HG03159 (cell line): ENCODE results near the gene TMED1.
"Not testable (repeated sequence)": the region's sequence is repeated elsewhere in the genome, so short reads cannot be mapped to it uniquely, and the experiment has no call there.

Experiments used
- ATAC-seq: cut with Tn5 transposase; IDR thresholded peaks from one replicate; pipeline ENCODE4 v1.9.1; 2021; ENCODE audit warnings: mild to moderate bottlenecking, moderate library complexity; ENCODE audit not compliant: unreplicated experiment

The TMED1 gene

DNA sequence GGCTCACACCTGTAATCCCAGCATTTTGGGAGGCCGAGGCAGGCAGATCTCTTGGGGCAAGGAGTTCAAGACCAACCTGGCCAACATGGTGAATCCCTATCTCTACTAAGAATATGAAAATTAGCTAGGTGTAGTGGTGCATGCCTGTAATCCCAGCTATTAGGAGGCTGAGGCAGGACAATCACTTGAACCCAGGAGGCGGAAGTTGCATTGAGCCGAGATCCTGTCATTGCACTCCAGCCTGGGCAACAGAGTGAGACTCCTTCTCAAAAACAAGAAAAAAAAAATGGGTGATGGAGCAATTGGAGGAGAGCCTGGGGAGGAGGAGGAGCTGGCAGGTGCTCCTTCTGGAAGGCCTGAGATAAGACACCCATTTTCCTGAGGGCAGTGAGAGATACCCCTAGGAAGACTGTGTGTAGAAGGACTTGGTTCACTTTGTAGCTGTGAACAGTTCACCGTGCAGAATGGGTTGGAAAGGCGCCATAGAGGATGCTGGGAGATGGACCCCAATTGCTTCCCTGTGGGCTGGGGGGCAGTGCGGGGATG, 26.6 kb upstream of the TMED1 start:
- no peak for ATAC-seq

DNA sequence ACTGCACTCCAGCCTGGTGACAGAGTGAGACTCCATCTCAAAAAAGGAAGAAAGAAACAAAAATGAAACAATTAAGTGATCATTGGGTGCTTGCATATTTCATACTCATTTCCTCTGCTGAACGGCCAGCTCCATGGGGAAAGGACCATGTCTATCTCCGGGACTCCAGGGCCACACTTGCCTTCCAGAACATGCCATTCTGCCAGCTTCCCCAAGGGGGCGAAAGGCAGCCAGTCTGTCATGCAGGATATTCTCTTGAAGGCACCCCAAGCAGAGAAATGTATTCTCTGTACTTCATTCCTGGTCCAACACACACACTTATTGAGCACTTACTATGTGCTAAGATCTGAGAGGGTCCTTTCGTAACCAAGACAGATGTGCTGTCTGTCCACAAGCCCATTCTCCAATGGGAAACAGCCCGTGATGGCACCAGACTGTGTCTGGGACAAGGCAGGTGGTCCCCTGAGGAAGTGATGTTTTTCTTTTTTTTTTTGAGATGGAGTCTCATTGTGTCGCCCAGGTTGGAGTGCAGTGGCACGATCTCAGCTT, 25.2 kb upstream of the TMED1 start:
- no peak for ATAC-seq

DNA sequence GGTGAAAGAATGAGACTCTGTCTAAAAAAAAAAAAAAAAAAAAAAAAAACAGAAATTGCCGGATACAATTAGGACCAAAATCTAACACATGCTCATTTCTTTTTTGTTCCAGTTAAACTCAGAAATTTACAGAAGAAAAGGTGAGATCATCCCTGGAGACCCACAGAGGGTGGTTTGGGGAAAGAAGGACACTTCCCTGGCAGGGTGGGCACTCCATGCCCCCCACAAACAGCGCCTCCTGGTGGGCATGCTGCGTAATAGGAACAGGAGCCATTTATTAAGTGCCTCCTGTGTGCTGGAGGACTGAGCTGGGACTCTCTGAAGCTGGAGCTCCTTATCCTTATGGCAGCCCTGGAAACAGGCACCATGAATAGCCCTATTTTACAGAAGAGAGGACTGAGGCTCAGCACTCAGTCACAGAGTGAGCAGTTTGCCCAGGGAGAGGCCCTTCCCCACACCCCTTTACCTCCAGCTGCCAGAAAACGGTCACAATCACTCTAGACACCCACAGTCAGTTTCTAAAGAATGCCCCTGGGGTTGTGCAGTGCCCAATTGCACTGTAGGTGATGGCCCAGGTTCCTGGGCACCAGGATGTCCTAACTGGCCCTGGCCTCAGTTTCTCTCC, 22.3 kb upstream of the TMED1 start:
- ATAC-seq: no peak

DNA sequence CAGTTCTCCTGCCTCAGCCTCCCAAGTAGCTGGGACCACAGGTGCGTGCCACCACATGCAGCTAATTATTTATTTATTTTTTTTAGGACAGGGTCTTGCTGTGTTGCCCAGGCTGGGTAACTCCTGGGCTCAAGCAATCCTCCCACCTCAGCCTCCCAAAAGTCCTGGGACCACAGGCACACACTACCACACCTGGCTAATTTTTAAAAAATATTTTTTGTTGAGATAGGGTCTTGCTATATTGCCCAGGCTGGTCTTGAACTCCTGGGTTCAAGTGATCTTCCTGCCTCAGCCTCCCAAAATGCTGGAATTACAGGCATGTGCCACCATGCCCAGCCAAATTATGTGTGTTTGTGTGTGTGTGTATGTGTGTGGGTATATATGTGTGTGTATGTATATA, 20.9 kb upstream of the TMED1 start:
- not testable (repeated sequence) for ATAC-seq

DNA sequence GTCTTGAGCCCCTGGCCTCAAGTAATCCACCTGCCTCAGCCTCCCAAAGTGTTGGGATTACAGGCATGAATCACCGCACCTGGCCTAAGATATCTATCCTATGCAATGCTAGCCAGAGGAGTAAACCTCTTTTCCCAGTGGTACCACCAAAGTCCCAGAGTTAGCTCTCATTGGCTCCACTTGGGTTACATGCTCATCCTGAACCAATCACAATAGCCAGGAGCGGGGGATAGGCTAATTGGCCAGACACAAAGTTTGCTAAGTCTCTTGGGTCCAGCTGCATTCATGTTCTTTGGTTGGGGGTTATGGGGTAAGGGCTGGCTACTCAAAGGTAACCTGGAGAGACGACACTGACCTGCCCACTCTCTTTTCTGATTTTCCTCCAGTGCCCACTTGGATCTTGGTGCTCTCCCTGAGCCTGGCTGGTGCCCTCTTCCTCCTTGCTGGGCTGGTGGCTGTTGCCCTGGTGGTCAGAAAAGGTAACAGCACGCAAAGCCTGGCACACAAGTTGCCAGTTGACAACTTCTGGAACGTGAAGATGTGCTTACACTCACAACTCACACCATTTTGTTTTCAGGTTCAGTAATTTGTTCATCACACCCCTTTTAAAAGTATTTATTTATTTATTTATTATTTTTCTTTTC, 20.0 kb upstream of the TMED1 start:
- no peak for ATAC-seq

DNA sequence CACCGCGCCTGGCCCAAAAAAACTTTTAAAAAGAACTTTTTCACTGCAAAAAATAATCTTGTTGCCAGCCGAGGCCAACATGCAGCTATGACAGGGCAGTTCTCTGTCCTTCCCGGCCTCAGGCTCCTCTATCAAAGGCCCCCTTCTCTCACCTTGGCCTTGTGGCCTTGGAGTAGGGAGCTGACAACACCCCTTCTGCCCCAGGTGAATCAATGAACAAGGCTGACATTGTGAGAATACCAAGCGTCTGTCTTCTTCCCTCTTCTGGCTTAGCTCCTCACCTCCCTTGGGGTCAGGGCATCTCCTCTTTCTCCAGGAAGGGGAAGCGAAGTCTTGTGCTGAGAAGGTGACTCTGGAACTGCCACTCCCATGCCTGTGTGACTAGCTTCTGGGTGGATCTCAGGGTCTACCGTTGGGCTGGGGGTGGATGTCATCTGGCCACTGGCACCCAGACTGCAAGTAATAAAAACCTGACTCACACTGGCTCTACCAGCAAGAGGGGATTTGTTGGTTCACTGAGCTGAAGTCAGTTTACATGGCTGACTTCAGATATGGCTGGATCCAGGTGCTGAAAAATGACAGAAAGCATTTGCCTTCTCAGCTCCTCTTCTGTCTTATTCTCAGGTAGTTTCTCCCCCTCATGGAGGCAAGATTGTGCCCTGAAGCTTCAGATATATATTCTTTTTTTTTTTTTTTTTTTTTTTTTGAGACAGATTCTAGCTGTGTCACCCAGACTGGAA, 18.5 kb upstream of the TMED1 start:
- ATAC-seq: no peak

DNA sequence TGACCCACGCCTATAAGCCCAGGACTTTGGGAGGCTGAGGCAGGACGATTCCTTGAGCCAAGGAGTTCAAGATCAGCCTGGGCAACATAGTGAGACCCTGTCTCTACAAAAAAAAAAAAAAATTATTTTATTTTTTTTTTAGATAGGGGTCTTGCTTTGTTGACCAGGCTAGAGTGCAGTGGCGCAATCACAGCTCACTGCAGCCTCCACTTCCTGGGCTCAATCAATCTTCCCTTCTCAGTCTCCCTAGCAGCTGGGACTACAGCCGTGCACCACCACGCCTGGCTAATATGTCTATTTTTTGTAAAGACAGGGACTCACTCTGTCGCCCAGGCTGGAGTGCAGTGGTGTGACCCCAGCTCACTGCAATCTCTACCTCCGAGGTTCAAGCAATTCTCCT, 16.9 kb upstream of the TMED1 start:
- ATAC-seq: no peak

DNA sequence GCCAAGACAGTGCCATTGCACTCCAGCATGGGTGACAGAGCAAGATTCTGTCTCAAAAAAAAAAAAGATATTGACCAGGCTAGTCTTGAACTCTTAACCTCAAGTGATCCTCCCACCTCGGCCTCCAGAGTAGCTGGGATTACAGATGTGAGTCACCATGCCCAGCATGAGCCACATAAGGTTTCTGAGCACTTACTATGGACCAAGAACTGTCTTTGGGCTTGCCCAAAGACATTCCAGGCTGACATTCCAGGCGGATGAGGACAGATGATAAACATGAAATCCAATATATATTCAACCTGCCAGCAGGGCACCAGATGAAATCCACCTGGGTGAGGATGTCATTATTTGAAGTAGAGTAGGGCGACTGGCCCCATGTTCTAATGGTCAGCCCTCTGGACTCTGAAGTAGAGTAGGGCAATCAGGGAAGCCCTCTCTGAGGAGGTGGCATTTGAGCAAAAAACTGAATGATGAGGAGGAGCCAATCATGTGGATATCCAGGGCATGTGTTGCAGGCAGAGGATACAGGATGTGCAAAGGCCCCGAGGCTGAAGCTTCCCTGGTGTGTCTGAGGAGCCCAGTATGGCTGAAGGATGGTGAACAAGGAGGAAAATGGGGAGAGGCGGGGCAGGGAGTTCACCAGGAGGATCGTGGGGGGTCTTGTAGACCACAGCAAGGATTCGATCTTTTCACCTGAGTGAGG, 16.2 kb upstream of the TMED1 start:
- ATAC-seq: no peak

DNA sequence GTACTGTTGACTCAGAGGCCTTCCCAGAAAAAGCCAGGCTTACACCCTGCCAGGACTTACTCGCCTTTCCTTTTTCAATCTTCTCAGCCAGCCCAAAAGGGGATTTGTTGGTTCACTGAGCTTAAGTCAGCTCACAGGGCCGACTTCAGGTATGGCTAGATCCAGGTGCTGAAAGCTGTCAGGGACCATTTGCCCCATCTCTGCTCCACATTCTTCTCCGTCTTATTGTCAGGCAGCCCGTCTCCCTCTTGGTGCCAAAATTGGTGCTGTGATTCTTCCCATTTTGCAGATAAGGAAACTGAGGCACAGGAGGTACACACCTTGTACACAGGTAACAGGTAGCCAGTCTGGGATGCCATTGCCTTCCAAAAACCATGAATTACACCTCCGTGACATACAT, 14.6 kb upstream of the TMED1 start:
- ATAC-seq: no peak

DNA sequence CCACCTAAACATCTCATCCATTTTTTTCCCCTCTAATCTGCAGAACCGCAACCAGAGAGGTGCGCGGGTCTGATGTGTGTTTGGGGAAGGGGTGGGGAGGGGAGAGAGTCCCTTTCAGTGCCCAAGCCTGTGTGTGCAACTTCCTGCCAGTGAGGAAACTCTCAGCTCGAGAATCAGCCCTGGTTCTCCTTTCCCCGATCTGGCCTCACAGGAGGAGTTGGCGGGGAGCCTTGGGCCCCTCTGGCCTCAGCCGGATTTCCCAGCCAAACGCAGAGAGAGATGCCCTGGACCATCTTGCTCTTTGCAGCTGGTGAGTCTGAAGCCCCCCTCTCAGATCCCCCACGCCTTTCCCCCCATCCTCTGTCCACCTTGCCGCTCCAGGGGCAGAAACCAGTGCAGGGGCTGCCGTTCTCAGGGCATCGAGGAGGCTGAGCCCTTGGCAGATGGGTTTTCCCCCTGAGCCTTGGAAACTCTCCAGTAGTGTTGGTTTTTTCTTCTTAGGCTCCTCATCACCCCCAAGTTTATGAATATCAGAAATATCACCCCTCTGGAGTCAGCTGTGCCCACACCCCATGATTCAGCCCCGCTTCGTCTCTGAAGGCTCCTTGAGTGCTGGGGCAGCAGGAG, 12.3 kb upstream of the TMED1 start, which contains the start of gene C19orf38:
Gene C19orf38 (plus strand): TSS at position 186 of the 627 bp plus-strand sequence. CDS start 94 bp downstream, at position 280.
- ATAC-seq: no peak

DNA sequence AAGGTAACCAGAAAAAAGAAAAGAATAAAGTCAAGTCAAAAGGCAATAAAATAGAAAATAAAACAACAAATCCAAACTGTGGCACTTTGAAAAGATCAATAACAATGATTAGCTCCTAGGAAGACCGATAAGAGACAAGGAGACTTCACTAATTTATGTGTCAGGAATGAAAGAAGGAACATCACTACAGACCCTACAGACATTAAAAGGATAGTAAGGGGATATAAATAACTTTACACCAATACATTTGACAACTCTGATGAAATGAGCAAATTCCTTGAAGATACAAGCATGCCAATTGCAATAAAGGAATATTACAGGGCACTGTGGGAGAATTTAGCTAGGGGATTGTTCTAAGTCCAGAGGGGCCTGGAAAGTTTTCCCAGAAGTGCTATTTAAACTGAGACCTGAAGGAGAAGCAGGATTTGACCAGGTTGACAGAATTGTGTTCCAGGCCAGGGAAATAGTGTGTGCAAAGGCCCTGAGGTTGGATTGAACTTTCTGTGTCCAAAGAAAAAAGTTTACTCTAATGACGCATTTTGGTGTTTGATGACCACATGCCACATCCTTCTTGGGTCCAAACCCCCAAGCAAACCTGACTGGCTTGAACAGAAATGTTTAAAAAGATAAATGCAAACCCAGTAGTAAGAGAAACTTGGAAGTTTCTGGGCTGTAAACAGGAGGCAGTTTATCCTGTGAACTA, 10.6 kb upstream of the TMED1 start:
- ATAC-seq: no peak

DNA sequence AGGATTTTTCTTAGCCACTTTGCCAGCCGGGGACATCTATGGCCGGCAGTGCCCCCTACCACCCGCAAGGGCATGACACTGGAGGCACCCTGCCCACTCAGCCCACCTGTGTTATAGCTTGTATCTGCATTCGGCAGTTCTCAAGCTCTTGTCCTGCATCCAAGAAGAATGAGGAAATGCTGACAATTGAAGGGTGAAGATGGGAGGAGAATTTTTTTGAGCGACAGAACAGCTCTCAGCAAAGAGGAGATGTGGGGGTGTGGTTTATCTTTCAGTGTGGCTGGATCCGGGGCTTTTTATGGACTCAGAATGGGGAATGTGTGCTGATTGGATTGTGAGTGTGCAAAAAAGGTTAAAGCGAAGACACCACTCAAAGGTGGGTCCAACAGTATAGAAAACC, 6.8 kb upstream of the TMED1 start:
- ATAC-seq: no peak

DNA sequence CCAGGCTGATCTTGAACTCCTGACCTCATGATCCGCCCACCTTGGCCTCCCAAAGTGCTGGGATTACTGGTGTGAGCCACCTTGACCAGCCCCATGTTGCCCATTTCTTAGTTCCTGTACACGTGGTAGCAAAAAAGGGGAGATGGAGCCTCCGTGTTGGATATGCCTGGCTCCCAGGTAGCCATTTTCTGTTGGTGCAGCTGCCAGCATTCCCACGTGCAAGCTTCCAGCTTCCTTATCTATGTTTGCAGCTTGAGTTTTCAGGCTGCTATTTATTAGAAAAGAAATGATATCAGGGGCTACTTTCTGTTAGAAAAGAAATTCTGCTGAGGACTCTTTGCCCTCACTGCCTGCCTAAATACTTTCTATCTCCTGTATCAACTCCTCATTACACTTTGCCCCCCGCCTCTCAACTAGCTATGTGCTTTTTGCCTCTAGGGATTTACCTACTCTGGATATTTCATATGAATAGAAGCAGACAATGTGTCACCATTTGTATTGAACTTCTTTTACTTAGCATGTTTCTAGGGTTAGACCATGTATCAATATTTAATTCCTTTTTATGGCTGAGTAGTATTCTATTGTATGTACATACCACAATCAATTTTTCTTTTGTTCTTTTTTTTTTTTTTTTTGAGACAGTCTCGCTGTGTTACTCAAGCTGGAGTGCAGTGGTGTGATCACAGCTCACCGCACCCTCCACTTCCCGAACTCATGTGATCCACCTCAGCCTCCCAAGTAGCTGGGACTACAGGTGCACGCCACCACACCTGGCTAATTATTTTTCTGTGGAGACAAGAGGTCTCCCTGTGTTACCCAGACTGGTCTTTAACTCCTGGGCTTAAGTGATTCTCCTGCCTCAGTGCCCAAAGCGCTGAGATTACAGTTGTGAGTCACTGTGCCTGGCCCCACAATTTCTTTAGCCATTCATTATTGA, 3.4 kb upstream of the TMED1 start:
- ATAC-seq: no peak

DNA sequence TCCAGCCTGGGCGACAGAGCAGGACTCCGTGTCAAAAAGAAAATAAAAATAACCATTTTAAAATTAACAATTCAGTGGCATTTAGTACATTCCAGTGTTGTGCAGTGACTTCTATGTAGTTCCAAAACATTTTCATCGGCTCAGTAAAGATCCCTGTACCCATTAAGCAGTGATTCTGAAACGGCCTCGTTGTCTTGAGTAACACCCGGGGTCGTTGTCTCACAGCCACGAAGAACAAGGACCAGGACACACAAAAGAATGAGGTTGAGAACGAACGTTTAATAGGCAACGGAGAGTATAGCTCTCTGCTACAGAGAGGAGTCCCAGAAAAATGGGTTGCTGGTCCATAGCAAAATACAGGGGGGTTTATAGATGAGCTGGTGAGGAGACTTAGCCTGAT, 2.4 kb upstream of the TMED1 start:
- no peak for ATAC-seq

DNA sequence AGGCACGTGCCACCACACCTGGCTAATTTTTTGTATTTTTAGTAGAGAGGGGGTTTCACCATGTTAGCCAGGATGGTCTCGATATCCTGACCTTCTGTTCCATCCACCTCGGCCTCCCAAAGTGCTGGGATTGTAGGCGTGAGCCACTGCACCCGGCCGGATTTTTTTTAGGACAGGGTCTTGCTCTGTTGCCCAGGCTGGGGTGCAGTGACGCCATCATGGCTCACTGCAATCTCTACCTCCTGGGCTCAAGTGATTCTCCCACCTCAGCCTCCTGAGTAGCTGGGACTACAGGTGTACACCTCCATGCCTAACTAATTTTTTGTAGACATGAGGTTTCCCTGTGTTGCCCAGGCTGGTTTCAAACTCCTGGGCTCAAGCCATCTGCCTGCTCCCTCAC, 1.6 kb upstream of the TMED1 start:
- ATAC-seq: not testable (repeated sequence)

DNA sequence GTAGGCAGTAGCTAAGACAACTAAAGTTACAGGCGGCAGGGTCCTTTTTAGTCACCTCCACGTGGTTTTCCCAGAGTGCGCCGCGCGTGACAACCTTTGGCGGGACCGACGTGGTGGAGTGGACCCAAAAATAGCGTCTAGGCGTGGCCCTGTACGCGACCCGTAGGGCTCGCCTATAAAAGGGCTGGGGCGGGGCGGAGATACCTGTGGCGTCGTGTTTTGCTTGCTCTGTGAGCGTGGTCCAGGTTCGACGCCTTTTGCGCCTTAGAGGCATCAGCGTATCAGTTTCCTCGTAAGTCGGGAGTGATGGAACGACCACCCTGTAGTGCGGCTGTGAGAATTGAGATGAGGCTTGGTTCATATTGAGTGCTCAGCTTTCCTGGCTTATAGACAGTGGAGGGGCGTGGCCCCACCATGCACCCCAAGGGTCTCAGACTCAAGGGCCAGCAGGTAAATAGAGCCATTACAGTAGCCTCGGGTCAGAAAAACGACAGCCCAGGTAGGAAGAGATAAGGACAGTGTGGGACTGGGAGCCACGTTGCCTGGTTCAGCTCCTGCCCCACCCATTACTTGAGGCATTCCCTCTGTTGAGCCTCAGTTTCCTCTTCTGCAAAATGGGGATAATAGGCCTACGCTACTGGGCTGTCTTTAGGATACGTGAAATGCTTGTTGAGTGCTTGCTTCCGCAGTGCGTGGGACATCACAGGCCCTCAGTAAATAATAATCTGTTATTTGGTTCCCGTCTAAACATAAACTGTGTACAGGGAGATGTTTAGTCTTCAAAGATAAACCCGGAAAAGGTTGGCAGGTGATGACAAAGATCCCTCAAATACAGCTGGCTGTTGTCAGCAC, 693 bp upstream of the TMED1 start:
- no peak for ATAC-seq

DNA sequence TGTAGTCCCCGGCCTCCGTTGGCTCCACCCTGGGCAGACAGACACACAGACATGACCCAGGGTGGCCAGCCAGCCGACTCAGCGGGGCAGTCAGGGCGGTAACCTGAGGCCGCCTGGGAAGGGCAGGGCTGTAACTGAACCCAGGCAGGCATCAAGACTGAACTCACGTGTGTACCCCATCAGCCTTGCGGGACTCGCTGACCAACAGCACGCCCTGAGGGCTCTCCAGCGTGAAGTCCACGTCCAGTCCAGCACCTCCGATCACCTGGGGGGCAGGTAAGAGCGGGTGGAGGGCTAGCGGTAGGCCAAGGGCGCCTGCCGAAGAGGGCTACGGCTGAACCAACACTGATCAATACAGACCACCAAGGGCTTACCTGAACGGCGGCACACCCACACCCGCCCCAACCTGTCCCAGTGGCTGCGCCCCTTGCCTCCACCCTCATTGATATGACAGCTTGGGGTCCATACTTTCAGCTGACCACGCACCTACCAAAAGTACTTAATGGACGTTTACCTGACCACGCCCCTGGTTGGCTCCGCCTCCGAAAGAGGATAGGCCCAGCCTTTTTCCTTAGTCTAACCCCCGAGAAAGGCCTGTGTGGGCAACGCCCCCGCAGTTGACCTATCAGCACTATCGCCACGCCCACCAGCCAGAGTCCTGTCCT, 791 bp downstream of the TMED1 start:
- no peak for ATAC-seq
